ENCODE results near the gene PCNX3. TPM values are rescaled to one million over a fixed set of nuclear protein-coding genes. Genes with fewer than 3 reads are reported as not detected.

Gene PCNX3
- polyA plus RNA-seq, 1 donor (not counting 4 experiments of a cell fraction or from before 2014, with no cell fraction given) = 6.1 TPM

GRCh38 chr11:65584106-65584505 is 31.5 kb upstream of the PCNX3 start:
- TF ChIP-seq EZH2 (IDR thresholded peaks at IDR 0.05; ENCODE audit: low read length) = no peak
- TF ChIP-seq CTCF (optimal IDR thresholded peaks at IDR 0.05 in 1 of 3, IDR thresholded peaks at IDR 0.05 in 1 of 3, conservative IDR thresholded peaks at IDR 0.05 in 1 of 3; ENCODE audit: extremely low read depth in 1 of 3, insufficient read depth in 2 of 3, low read length in 3 of 3) = no peak
- Histone ChIP-seq H3K27me3 (ENCODE audit: control insufficient read depth, extremely low read depth, insufficient read depth, low read length) (no peaks in the 10 kb centered on the region), H3K27ac (ENCODE audit: control insufficient read depth, insufficient read depth, low read length) (no peak overlapping the region), H3K4me1 (ENCODE audit: control insufficient read depth, extremely low read depth, insufficient read depth, low read length) (peaks cover 10% of the 10 kb centered on the region), H3K9me1 (ENCODE audit: control insufficient read depth, extremely low read depth, insufficient read depth, low read length) (no peaks in the 10 kb centered on the region), H3K9me3 (ENCODE audit: control insufficient read depth, low read depth, low read length) (no peaks in the 10 kb centered on the region), H3K4me2 (ENCODE audit: control insufficient read depth, extremely low read depth, insufficient read depth, low read depth, low read length) (no peak overlapping the region), H3K36me3 (ENCODE audit: control insufficient read depth in 2 of 2, extremely low read depth in 1 of 2, insufficient read depth in 2 of 2, low read length in 2 of 2) (peaks cover 16 to 18% of the 10 kb centered on the region in 2 experiments), H2AFZ (ENCODE audit: control insufficient read depth, low read length) (no peak overlapping the region), H3K79me2 (ENCODE audit: control insufficient read depth, insufficient read depth, low read length) (no peaks in the 10 kb centered on the region), H3K4me3 (ENCODE audit: control insufficient read depth in 2 of 3, extremely low read depth in 1 of 3, insufficient read depth in 2 of 3, low read depth in 1 of 3, low read length in 3 of 3) (no peak overlapping the region), H4K20me1 (ENCODE audit: control insufficient read depth, extremely low read depth, insufficient read depth, low read length) (peaks cover 4% of the 10 kb centered on the region), H3K9ac (ENCODE audit: control insufficient read depth, extremely low read depth, insufficient read depth, low read length) (no peak overlapping the region)
- FAIRE-seq (no peak), DNase-seq (ENCODE audit: low read depth, low spot score) (no peak)
- dilution Hi-C loops (cut with MboI; ENCODE audit: extremely low pct_ligation_motif_present, low sequenced_read_pairs) = no loop called here

- peaks cover 10% of the 10 kb centered on the region for H3K4me1 ChIP-seq (ENCODE audit: control insufficient read depth, extremely low read depth, insufficient read depth, low read length)
- H3K9me3 ChIP-seq (ENCODE audit: control insufficient read depth, low read depth, low read length) = no peaks in the 10 kb centered on the region
- no peak for FAIRE-seq
- no peaks in the 10 kb centered on the region for H3K9me1 ChIP-seq (ENCODE audit: control insufficient read depth, extremely low read depth, insufficient read depth, low read length)
- TF ChIP-seq CTCF (optimal IDR thresholded peaks at IDR 0.05 in 1 of 3, IDR thresholded peaks at IDR 0.05 in 1 of 3, conservative IDR thresholded peaks at IDR 0.05 in 1 of 3; ENCODE audit: extremely low read depth in 1 of 3, insufficient read depth in 2 of 3, low read length in 3 of 3) (no peak), EZH2 (IDR thresholded peaks at IDR 0.05; ENCODE audit: low read length) (no peak)
- no peak overlapping the region for H3K4me2 ChIP-seq (ENCODE audit: control insufficient read depth, extremely low read depth, insufficient read depth, low read depth, low read length)
- no peak overlapping the region for H3K4me3 ChIP-seq (ENCODE audit: control insufficient read depth in 2 of 3, extremely low read depth in 1 of 3, insufficient read depth in 2 of 3, low read depth in 1 of 3, low read length in 3 of 3)
- no peak overlapping the region for H3K9ac ChIP-seq (ENCODE audit: control insufficient read depth, extremely low read depth, insufficient read depth, low read length)
- dilution Hi-C loops (cut with MboI; ENCODE audit: extremely low pct_ligation_motif_present, low sequenced_read_pairs) = no loop called here
- H4K20me1 ChIP-seq (ENCODE audit: control insufficient read depth, extremely low read depth, insufficient read depth, low read length) = peaks cover 4% of the 10 kb centered on the region
- H3K27ac ChIP-seq (ENCODE audit: control insufficient read depth, insufficient read depth, low read length) = no peak overlapping the region
- no peak overlapping the region for H2AFZ ChIP-seq (ENCODE audit: control insufficient read depth, low read length)
- no peak for DNase-seq (ENCODE audit: low read depth, low spot score)
- H3K27me3 ChIP-seq (ENCODE audit: control insufficient read depth, extremely low read depth, insufficient read depth, low read length) = no peaks in the 10 kb centered on the region
- peaks cover 13 to 18% of the 10 kb centered on the region in 2 experiments for H3K36me3 ChIP-seq (ENCODE audit: control insufficient read depth in 2 of 2, extremely low read depth in 1 of 2, insufficient read depth in 2 of 2, low read length in 2 of 2)
- no peaks in the 10 kb centered on the region for H3K79me2 ChIP-seq (ENCODE audit: control insufficient read depth, insufficient read depth, low read length)
Observed at GRCh38 chr11:65584723-65585171, 30.8 kb upstream of the PCNX3 start.
